NB4 (cell line): ENCODE measurements around the gene ZSWIM9.

ENCODE experiments used
- MAX ChIP-seq: IDR thresholded peaks from 2 replicates; pipeline ENCODE4 v1.6.1; 2011; ENCODE audit warnings: low read depth, low read length
- POLR2A ChIP-seq: IDR thresholded peaks from 2 replicates; pipeline ENCODE4 v1.6.1; 2011; ENCODE audit warnings: mild to moderate bottlenecking; ENCODE audit not compliant: insufficient read length; ENCODE audit errors: extremely low read depth
- TF ChIP-seq, protein P1 (sequence below): IDR thresholded peaks from one replicate; pipeline ENCODE4 v1.5.1; 2012; ENCODE audit warnings: low read depth, low read length

DNA sequence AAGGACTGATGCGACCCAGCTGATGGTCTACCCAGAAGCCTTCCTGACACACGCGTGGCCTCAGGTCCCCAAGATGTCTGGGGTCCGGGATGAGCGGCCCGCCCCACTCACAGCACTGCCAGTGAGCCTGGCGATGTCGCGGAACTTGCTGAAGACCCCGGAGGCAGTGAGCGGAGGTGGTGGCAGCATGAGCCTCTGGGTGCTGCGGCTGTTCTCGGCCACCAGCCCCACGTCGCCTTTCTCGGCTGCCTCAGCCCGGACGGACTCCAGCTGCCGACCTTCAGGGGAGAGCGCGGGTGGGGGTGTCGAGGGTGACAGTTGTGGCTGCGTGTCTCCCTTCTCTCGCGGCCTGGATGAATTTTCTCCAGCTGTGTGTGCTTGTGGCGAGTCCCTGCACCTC, 33.1 kb upstream of the ZSWIM9 start:
- TF ChIP-seq MAX: no peak
- TF ChIP-seq, protein P1, sequence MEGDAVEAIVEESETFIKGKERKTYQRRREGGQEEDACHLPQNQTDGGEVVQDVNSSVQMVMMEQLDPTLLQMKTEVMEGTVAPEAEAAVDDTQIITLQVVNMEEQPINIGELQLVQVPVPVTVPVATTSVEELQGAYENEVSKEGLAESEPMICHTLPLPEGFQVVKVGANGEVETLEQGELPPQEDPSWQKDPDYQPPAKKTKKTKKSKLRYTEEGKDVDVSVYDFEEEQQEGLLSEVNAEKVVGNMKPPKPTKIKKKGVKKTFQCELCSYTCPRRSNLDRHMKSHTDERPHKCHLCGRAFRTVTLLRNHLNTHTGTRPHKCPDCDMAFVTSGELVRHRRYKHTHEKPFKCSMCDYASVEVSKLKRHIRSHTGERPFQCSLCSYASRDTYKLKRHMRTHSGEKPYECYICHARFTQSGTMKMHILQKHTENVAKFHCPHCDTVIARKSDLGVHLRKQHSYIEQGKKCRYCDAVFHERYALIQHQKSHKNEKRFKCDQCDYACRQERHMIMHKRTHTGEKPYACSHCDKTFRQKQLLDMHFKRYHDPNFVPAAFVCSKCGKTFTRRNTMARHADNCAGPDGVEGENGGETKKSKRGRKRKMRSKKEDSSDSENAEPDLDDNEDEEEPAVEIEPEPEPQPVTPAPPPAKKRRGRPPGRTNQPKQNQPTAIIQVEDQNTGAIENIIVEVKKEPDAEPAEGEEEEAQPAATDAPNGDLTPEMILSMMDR: no peak
- TF ChIP-seq POLR2A: no peak
